K562 (cell line): ENCODE data around the gene RAI1. TPM values are rescaled to one million over a fixed set of nuclear protein-coding genes. Genes with fewer than 3 reads are reported as not detected.
A peak's percentile ranks its signal among the peaks of the same experiment; 100 is the strongest.

ENCODE experiments used
- ARID1B ChIP-seq: fragments of 450-650 bp; IDR thresholded peaks from 2 replicates; pipeline ENCODE4 v1.6.1; 2016; ENCODE audit warnings: antibody characterized with exemption, mild to moderate bottlenecking, inconsistent platforms
- BCOR ChIP-seq: fragments of 450-650 bp; IDR thresholded peaks from 2 replicates; pipeline ENCODE4 v1.6.1; 2016
- EGR1 ChIP-seq: fragments of 450-650 bp; conservative IDR thresholded peaks from 2 replicates; pipeline ENCODE4 v1.6.1; 2017; ENCODE audit warnings: mild to moderate bottlenecking
- ETV1 ChIP-seq: fragments of 450-650 bp; conservative IDR thresholded peaks from 2 replicates; pipeline ENCODE4 v1.6.1; 2016; ENCODE audit warnings: missing genetic modification characterization, control low read depth, low read depth, missing compliant biosample characterization
- GTF2E2 ChIP-seq: fragments of 200-800 bp; sonication (Bioruptor generic); IDR thresholded peaks from 2 replicates; pipeline ENCODE4 v1.6.1; 2016; ENCODE audit warnings: missing genetic modification characterization, missing compliant biosample characterization
- MCM5 ChIP-seq: fragments of 450-650 bp; IDR thresholded peaks from 2 replicates; pipeline ENCODE4 v1.6.1; 2016; ENCODE audit warnings: low read depth
- MTA2 ChIP-seq: fragments of 450-650 bp; IDR thresholded peaks from 2 replicates; pipeline ENCODE4 v1.6.1; 2016; ENCODE audit warnings: low read depth
- NFE2L1 ChIP-seq: fragments of 450-650 bp; IDR thresholded peaks from 2 replicates; pipeline ENCODE4 v1.6.1; 2016; ENCODE audit warnings: missing genetic modification characterization, low read depth, mild to moderate bottlenecking, missing compliant biosample characterization, moderate library complexity, borderline replicate concordance
- NRF1 ChIP-seq, 2 experiments: fragments of 450-650 bp; IDR thresholded peaks in 1 of 2; conservative IDR thresholded peaks in 1 of 2; 2 replicates each; pipeline ENCODE4 v1.6.1; 2014; ENCODE audit warnings: mild to moderate bottlenecking in 2 of 2
- RB1 ChIP-seq: fragments of 450-650 bp; IDR thresholded peaks from 2 replicates; pipeline ENCODE4 v1.6.1; 2017; ENCODE audit warnings: low read depth, mild to moderate bottlenecking
- RBM15 ChIP-seq: fragments of 200-400 bp; formaldehyde crosslinking; IDR thresholded peaks from 2 replicates; pipeline ENCODE4 v1.6.1; 2018; ENCODE audit warnings: mild to moderate bottlenecking, low read length, moderate library complexity; ENCODE audit not compliant: insufficient read depth
- RUNX1 ChIP-seq: sonication (generic); IDR thresholded peaks from 2 replicates; pipeline ENCODE4 v1.6.1; 2016; ENCODE audit warnings: antibody characterized with exemption, low read depth
- XRCC4 ChIP-seq: IDR thresholded peaks from one replicate; pipeline ENCODE4 v1.6.1; 2011; ENCODE audit not compliant: insufficient read depth, insufficient read length; ENCODE audit errors: extremely low read depth
- ZNF121 ChIP-seq: sonication (generic); formaldehyde crosslinking; conservative IDR thresholded peaks from 2 replicates; pipeline ENCODE4 v1.8.0; 2022; ENCODE audit warnings: missing genetic modification reagents
- ZNF707 ChIP-seq: fragments of 250-450 bp; sonication (Bioruptor Pico); conservative IDR thresholded peaks from 2 replicates; pipeline ENCODE4 v1.8.0; 2022; ENCODE audit warnings: inconsistent platforms, mild to moderate bottlenecking, moderate library complexity
- ZNF778 ChIP-seq: fragments of 450-650 bp; formaldehyde crosslinking; IDR thresholded peaks from 2 replicates; pipeline ENCODE4 v1.4.0; 2020; ENCODE audit warnings: mild to moderate bottlenecking, moderate library complexity
- polyA plus RNA-seq, 8 experiments: library from polyadenylated mRNA; depleted of rRNA in 4 of 8; stranded (reverse) in 5 of 8; unstranded in 3 of 8; fragments of >200 nt; fragmentation: Nextera tagmentation in 2 of 8; fragmentation: Illumina TruSeq in 1 of 8; extraction: Ambion mirVana in 2 of 8; extraction: Trizol in 1 of 8; gene quantifications; 2 replicates each; pipeline versions ENCODE4 v1.2.1 to v1.2.3, GENCODE V29; 2011 to 2014; ENCODE audit warnings: inconsistent platforms in 1 of 8, missing spikeins in 1 of 8
- total RNA-seq, 7 experiments: library from RNA; depleted of rRNA in 6 of 7; stranded (reverse); fragments of >200 nt in 6 of 7; fragmentation: Illumina TruSeq in 2 of 7; extraction: Trizol in 2 of 7; gene quantifications; 2 replicates each; pipeline versions ENCODE4 v1.2.1 to v1.2.3, GENCODE V29; 2011 to 2021; ENCODE audit warnings: low replicate concordance in 1 of 7
- TF ChIP-seq, protein P1 (sequence below): fragments of 250-450 bp; sonication (Bioruptor Pico); IDR thresholded peaks from 2 replicates; pipeline ENCODE4 v1.9.0; 2021; ENCODE audit warnings: mild to moderate bottlenecking, inconsistent platforms
- TF ChIP-seq, protein P2 (sequence below): fragments of 450-650 bp; IDR thresholded peaks from 2 replicates; pipeline ENCODE4 v1.6.1; 2017; ENCODE audit warnings: mild to moderate bottlenecking, moderate library complexity
- TF ChIP-seq, protein P3 (sequence below): fragments of 250-450 bp; sonication (Bioruptor Pico); IDR thresholded peaks from 2 replicates; pipeline ENCODE4 v1.8.0; 2022; ENCODE audit warnings: inconsistent platforms, mild to moderate bottlenecking, moderate library complexity, borderline replicate concordance
- TF ChIP-seq, protein P4 (sequence below), 2 experiments: fragments of 450-650 bp; IDR thresholded peaks; 2 replicates each; pipeline ENCODE4 v1.6.1; 2016
- TF ChIP-seq, protein P5 (sequence below), 2 experiments: fragments of 450-650 bp in 1 of 2; sonication (generic) in 1 of 2; formaldehyde crosslinking; conservative IDR thresholded peaks; 2 replicates each; pipeline versions ENCODE4 v1.4.0 to v1.8.1; 2020 to 2022; ENCODE audit warnings: mild to moderate bottlenecking in 1 of 2, missing genetic modification reagents in 1 of 2

RAI1 gene
- total and polyA plus RNA-seq, 9 of the 15 experiments (the other 6 are each of a cell fraction or from before 2014, with no cell fraction given), result 0.68 to 19.9 (median 5.5) TPM

DNA sequence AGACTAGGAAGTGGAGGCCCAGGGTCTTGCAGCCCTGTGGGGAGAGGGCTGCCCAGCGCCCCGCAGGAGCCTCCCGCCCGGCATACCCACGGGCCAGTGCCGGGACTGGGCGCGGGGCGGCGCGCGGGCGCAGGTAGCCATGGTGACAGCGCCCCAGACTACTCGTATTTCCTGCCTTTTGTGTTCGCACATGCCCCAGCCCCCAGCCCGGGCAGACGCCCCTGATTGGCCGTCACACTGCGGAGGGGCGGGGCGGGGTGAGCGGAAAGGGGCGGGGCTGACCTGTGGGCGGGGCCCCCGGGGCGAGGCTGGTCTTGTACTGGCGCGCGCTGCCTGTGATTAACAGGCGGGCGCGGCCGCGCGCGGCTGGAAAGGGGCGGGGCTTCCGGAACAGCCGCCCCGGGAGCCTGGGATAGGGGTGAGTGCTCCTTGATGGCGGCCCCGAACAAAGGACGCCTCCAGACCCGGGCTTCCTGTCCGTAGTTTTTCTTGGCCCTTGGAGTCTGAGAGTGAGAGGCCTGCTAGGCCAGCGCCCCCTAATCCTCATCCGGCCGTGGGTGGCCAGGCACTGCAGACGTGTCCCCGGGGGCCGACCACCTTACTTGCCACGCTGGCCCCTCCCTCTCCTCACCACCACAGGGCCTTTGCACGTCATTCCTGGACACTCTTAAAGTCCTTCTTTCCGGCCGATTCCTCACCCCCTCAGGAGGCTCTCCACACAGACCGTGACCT is 71.0 kb downstream of the RAI1 start (continued):
- no peak for TF ChIP-seq MTA2
- peak; percentile 99 for TF ChIP-seq BCOR
- TF ChIP-seq MCM5, result no peak
- TF ChIP-seq RBM15, result no peak
- TF ChIP-seq, protein P1, sequence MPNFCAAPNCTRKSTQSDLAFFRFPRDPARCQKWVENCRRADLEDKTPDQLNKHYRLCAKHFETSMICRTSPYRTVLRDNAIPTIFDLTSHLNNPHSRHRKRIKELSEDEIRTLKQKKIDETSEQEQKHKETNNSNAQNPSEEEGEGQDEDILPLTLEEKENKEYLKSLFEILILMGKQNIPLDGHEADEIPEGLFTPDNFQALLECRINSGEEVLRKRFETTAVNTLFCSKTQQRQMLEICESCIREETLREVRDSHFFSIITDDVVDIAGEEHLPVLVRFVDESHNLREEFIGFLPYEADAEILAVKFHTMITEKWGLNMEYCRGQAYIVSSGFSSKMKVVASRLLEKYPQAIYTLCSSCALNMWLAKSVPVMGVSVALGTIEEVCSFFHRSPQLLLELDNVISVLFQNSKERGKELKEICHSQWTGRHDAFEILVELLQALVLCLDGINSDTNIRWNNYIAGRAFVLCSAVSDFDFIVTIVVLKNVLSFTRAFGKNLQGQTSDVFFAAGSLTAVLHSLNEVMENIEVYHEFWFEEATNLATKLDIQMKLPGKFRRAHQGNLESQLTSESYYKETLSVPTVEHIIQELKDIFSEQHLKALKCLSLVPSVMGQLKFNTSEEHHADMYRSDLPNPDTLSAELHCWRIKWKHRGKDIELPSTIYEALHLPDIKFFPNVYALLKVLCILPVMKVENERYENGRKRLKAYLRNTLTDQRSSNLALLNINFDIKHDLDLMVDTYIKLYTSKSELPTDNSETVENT, result 0 out of 2 replicates have a peak, but pooled peaks have one; percentile 48
- no peak for TF ChIP-seq EGR1
- TF ChIP-seq ZNF121, result no peak
- peak; percentile 76 to 78 for TF ChIP-seq NRF1 (conservative IDR thresholded peaks at IDR 0.05 in 1 of 2, IDR thresholded peaks at IDR 0.05 in 1 of 2)
- TF ChIP-seq, protein P2, sequence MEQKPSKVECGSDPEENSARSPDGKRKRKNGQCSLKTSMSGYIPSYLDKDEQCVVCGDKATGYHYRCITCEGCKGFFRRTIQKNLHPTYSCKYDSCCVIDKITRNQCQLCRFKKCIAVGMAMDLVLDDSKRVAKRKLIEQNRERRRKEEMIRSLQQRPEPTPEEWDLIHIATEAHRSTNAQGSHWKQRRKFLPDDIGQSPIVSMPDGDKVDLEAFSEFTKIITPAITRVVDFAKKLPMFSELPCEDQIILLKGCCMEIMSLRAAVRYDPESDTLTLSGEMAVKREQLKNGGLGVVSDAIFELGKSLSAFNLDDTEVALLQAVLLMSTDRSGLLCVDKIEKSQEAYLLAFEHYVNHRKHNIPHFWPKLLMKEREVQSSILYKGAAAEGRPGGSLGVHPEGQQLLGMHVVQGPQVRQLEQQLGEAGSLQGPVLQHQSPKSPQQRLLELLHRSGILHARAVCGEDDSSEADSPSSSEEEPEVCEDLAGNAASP, result no peak
- TF ChIP-seq ETV1 (tag), result peak; percentile 76
- TF ChIP-seq ARID1B, result no peak
- TF ChIP-seq, protein P3, sequence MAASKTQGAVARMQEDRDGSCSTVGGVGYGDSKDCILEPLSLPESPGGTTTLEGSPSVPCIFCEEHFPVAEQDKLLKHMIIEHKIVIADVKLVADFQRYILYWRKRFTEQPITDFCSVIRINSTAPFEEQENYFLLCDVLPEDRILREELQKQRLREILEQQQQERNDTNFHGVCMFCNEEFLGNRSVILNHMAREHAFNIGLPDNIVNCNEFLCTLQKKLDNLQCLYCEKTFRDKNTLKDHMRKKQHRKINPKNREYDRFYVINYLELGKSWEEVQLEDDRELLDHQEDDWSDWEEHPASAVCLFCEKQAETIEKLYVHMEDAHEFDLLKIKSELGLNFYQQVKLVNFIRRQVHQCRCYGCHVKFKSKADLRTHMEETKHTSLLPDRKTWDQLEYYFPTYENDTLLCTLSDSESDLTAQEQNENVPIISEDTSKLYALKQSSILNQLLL (CRISPR knock-in tag), result no peak
- no peak for TF ChIP-seq XRCC4
- no peak for TF ChIP-seq ZNF707 (CRISPR knock-in tag)
- TF ChIP-seq NFE2L1 (tag), result no peak
- TF ChIP-seq, protein P4, sequence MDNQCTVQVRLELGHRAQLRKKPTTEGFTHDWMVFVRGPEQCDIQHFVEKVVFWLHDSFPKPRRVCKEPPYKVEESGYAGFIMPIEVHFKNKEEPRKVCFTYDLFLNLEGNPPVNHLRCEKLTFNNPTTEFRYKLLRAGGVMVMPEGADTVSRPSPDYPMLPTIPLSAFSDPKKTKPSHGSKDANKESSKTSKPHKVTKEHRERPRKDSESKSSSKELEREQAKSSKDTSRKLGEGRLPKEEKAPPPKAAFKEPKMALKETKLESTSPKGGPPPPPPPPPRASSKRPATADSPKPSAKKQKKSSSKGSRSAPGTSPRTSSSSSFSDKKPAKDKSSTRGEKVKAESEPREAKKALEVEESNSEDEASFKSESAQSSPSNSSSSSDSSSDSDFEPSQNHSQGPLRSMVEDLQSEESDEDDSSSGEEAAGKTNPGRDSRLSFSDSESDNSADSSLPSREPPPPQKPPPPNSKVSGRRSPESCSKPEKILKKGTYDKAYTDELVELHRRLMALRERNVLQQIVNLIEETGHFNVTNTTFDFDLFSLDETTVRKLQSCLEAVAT (IDR thresholded peaks at IDR 0.05), result no peak
- TF ChIP-seq RB1, result no peak
- TF ChIP-seq ZNF778 (CRISPR knock-in tag), result no peak
- no peak for TF ChIP-seq RUNX1
- TF ChIP-seq, protein P5, sequence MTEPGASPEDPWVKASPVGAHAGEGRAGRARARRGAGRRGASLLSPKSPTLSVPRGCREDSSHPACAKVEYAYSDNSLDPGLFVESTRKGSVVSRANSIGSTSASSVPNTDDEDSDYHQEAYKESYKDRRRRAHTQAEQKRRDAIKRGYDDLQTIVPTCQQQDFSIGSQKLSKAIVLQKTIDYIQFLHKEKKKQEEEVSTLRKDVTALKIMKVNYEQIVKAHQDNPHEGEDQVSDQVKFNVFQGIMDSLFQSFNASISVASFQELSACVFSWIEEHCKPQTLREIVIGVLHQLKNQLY (CRISPR knock-in tag; conservative IDR thresholded peaks at IDR 0.05), result no peak
- TF ChIP-seq GTF2E2 (tag), result no peak
